Liver (tissue), 9 donors: ENCODE data around the gene GRIP1. TPM values are rescaled to one million over a fixed set of nuclear protein-coding genes. Genes with fewer than 3 reads are reported as not detected.

Source experiments
- DNase-seq: peaks from one replicate; pipeline ENCODE4 v3.0.0-alpha.2; 2017; ENCODE audit warnings: low spot score
- H3K27ac ChIP-seq, 2 donors: one replicate each; pipeline ENCODE4 v1.7.0; 2013; ENCODE audit warnings: inconsistent platforms in 2 of 2, low read length in 2 of 2, control low read depth in 1 of 2, low read depth in 1 of 2, mild to moderate bottlenecking in 1 of 2
- H3K27me3 ChIP-seq, 4 donors: one replicate each; pipeline versions ENCODE4 v1.6.1 to v1.7.0; 2013; ENCODE audit warnings: low read length in 3 of 4, inconsistent platforms in 1 of 4, mild to moderate bottlenecking in 1 of 4, moderate library complexity in 1 of 4; ENCODE audit not compliant: control insufficient read depth in 4 of 4, insufficient read depth in 4 of 4
- H3K36me3 ChIP-seq, 4 donors: one replicate each; pipeline versions ENCODE4 v1.6.1 to v1.7.0; 2013; ENCODE audit warnings: low read length in 3 of 4, mild to moderate bottlenecking in 3 of 4, low read depth in 1 of 4, moderate library complexity in 1 of 4; ENCODE audit not compliant: control insufficient read depth in 4 of 4, insufficient read depth in 3 of 4
- H3K4me1 ChIP-seq, 4 donors: one replicate each; pipeline versions ENCODE4 v1.6.1 to v1.7.0; 2013; ENCODE audit warnings: low read length in 3 of 4, mild to moderate bottlenecking in 3 of 4, moderate library complexity in 1 of 4; ENCODE audit not compliant: control insufficient read depth in 4 of 4, insufficient read depth in 4 of 4
- H3K4me3 ChIP-seq, 3 donors: one replicate each; pipeline versions ENCODE4 v1.6.1 to v1.7.0; 2013; ENCODE audit warnings: low read length in 3 of 3, control low read depth in 1 of 3, low read depth in 1 of 3, mild to moderate bottlenecking in 1 of 3
- H3K9ac ChIP-seq, 2 donors: one replicate each; pipeline ENCODE4 v1.7.0; 2013; ENCODE audit warnings: low read length in 2 of 2, mild to moderate bottlenecking in 2 of 2, moderate library complexity in 2 of 2, control low read depth in 1 of 2, low read depth in 1 of 2
- H3K9me3 ChIP-seq, 4 donors: one replicate each; pipeline versions ENCODE4 v1.6.1 to v1.7.0; 2013; ENCODE audit warnings: low read length in 3 of 4; ENCODE audit not compliant: control insufficient read depth in 4 of 4
- ATF3 ChIP-seq: IDR thresholded peaks from 2 replicates; pipeline ENCODE4 v1.6.1; 2016; ENCODE audit warnings: antibody characterized with exemption
- CTCF ChIP-seq: fragments of 150-350 bp; IDR thresholded peaks from 2 replicates; pipeline ENCODE4 v1.5.1; 2017; ENCODE audit warnings: improper control_type of control experiment, low read depth, low read length; ENCODE audit not compliant: missing input control
- EGR1 ChIP-seq, 2 donors: IDR thresholded peaks; 2 replicates each; pipeline ENCODE4 v1.6.1; 2016 to 2018; ENCODE audit warnings: antibody characterized with exemption in 2 of 2, low read depth in 2 of 2
- FOXA1 ChIP-seq: IDR thresholded peaks from 2 replicates; pipeline ENCODE4 v1.6.1; 2016; ENCODE audit warnings: antibody characterized with exemption
- HNF4A ChIP-seq, 2 donors: conservative IDR thresholded peaks; 2 replicates each; pipeline ENCODE4 v1.6.1; 2016; ENCODE audit warnings: antibody characterized with exemption in 2 of 2, mild to moderate bottlenecking in 2 of 2
- HNF4G ChIP-seq: IDR thresholded peaks from 2 replicates; pipeline ENCODE4 v1.6.1; 2016; ENCODE audit warnings: antibody characterized with exemption
- JUND ChIP-seq, 2 donors: IDR thresholded peaks; 2 replicates each; pipeline ENCODE4 v1.6.1; 2016; ENCODE audit warnings: antibody characterized with exemption in 2 of 2
- NR2F2 ChIP-seq: IDR thresholded peaks from 2 replicates; pipeline ENCODE4 v1.6.1; 2016; ENCODE audit warnings: antibody characterized with exemption
- RAD21 ChIP-seq, 2 donors: IDR thresholded peaks; 2 replicates each; pipeline ENCODE4 v1.6.1; 2016; ENCODE audit warnings: antibody characterized with exemption in 2 of 2, mild to moderate bottlenecking in 2 of 2
- REST ChIP-seq: IDR thresholded peaks from 2 replicates; pipeline ENCODE4 v1.6.1; 2016; ENCODE audit warnings: antibody characterized with exemption, mild to moderate bottlenecking
- RXRA ChIP-seq, 2 donors: IDR thresholded peaks; 2 replicates each; pipeline ENCODE4 v1.6.1; 2017 to 2018; ENCODE audit warnings: antibody characterized with exemption in 2 of 2, mild to moderate bottlenecking in 1 of 2
- SP1 ChIP-seq: IDR thresholded peaks from 2 replicates; pipeline ENCODE4 v1.6.1; 2018; ENCODE audit warnings: antibody characterized with exemption, mild to moderate bottlenecking
- TAF1 ChIP-seq: conservative IDR thresholded peaks from 2 replicates; pipeline ENCODE4 v1.6.1; 2016; ENCODE audit warnings: antibody characterized with exemption, mild to moderate bottlenecking
- YY1 ChIP-seq: IDR thresholded peaks from 2 replicates; pipeline ENCODE4 v1.6.1; 2016; ENCODE audit warnings: antibody characterized with exemption, mild to moderate bottlenecking
- ZBTB33 ChIP-seq: IDR thresholded peaks from 2 replicates; pipeline ENCODE4 v1.6.1; 2016; ENCODE audit warnings: antibody characterized with exemption
- WGBS: extraction: QIAGEN DNeasy Blood & Tissue Kit; methylation state at CpG from one replicate; pipeline ENCODE4 v1.1.7; 2013; 5-methylcytosine and 5-hydroxymethylcytosine counted together
- polyA plus RNA-seq, 2 donors: library from polyadenylated mRNA; stranded (reverse) in 1 of 2; unstranded in 1 of 2; fragments of 200-250 nt in 1 of 2; fragments of >200 nt in 1 of 2; fragmentation: Nextera tagmentation in 1 of 2; extraction: Ambion mirVana in 1 of 2; gene quantifications; one replicate each; pipeline versions ENCODE4 v1.2.1 to v1.2.3, GENCODE V29; 2013 to 2015
- total RNA-seq, 2 donors: library from RNA; depleted of rRNA; stranded (reverse); fragments of >200 nt; gene quantifications; one replicate each; pipeline ENCODE4 v1.2.3, GENCODE V29; 2014
- donor health status: healthy.
- donor health status: healthy.
- donor health status: healthy.
- donor health status: healthy.
- donor health status: healthy.

The GRIP1 gene
- total and polyA plus RNA-seq, 4 donors, result 0.05 to 1.5 (median 0.24) TPM

GRCh38 chr12:66719862-66720261, 41.0 kb upstream of the GRIP1 start:
- DNase-seq, result no peak
- Histone ChIP-seq H3K27ac (no peak overlapping the region), H3K9me3 (no peaks in the 10 kb centered on the region), H3K36me3 (no peaks in the 10 kb centered on the region), H3K4me3 (no peak overlapping the region), H3K9ac (no peak overlapping the region), H3K27me3 (no peaks in the 10 kb centered on the region), H3K4me1 (no peaks in the 10 kb centered on the region)
- WGBS, result 75% methylated on average over 2 of the region's 2 CpGs
- no peak for TF ChIP-seq NR2F2
- TF ChIP-seq ZBTB33, result no peak
- TF ChIP-seq CTCF, result no peak
- no peak for TF ChIP-seq HNF4A (conservative IDR thresholded peaks at IDR 0.05)

GRCh38 chr12:66717036-66717673, 38.3 kb upstream of the GRIP1 start:
- Histone ChIP-seq H3K27ac (no peak overlapping the region), H3K9ac (no peak overlapping the region), H3K36me3 (no peaks in the 10 kb centered on the region), H3K27me3 (no peaks in the 10 kb centered on the region), H3K9me3 (no peaks in the 10 kb centered on the region), H3K4me1 (no peaks in the 10 kb centered on the region), H3K4me3 (no peak overlapping the region)
- 81% methylated on average over 3 of the region's 3 CpGs for WGBS
- no peak for DNase-seq
- TF ChIP-seq ATF3 (no peak), RAD21 (IDR thresholded peaks at IDR 0.05) (no peak), HNF4A (conservative IDR thresholded peaks at IDR 0.05) (no peak), HNF4G (no peak), SP1 (no peak), RXRA (IDR thresholded peaks at IDR 0.05) (no peak), TAF1 (no peak), FOXA1 (no peak), REST (no peak), CTCF (no peak), NR2F2 (no peak), EGR1 (IDR thresholded peaks at IDR 0.05; ENCODE audit: low read depth in 2 of 2) (no peak), YY1 (no peak), JUND (IDR thresholded peaks at IDR 0.05) (no peak)
